ENCODE measurements around the gene PI4KB. TPM values are rescaled to one million over a fixed set of nuclear protein-coding genes. Genes with fewer than 3 reads are reported as not detected.

PI4KB gene
- total and polyA plus RNA-seq, 2 of the 13 experiments (the other 11 are each of a cell fraction or from before 2014, with no cell fraction given) = 19.5 to 29.3 TPM

DNA sequence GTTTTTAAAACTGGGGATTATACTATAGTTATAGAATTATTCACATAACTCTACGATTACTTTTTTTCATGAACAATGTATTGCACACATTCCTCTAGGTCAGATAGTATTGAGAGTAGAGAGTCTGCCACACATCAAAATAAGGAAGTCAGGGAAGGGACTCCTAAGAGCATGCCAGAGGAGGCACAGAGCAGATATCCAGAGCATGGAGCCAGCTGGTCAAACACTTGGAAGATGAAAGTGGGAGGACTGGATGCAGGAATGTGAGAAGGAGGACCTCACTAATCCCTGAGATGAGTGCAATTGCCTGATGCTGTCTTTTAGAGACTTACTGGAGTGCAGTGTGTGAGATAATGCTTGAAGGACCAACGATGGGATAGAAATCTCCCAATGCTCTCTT, 29.5 kb upstream of the PI4KB start:
- no peaks in the 10 kb centered on the region for H3K36me3 ChIP-seq (replicated peaks in 1 of 2; ENCODE audit: control insufficient read depth in 1 of 2, insufficient read depth in 2 of 2, low read length in 2 of 2)
- TF ChIP-seq TBX2 (CRISPR knock-in tag; IDR thresholded peaks at IDR 0.05; ENCODE audit: borderline replicate concordance) = no peak
- TF ChIP-seq GFI1 (CRISPR knock-in tag; IDR thresholded peaks at IDR 0.05; ENCODE audit: borderline replicate concordance) = no peak
- TF ChIP-seq, protein P1, sequence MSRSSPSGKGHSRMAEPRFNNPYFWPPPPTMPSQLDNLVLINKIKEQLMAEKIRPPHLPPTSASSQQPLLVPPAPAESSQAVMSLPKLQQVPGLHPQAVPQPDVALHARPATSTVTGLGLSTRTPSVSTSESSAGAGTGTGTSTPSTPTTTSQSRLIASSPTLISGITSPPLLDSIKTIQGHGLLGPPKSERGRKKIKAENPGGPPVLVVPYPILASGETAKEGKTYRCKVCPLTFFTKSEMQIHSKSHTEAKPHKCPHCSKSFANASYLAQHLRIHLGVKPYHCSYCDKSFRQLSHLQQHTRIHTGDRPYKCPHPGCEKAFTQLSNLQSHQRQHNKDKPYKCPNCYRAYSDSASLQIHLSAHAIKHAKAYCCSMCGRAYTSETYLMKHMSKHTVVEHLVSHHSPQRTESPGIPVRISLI (CRISPR knock-in tag; IDR thresholded peaks at IDR 0.05; ENCODE audit: borderline replicate concordance) = no peak
- no peak for TF ChIP-seq ZNF143 (CRISPR knock-in tag; IDR thresholded peaks at IDR 0.05)
- TF ChIP-seq, protein P2, sequence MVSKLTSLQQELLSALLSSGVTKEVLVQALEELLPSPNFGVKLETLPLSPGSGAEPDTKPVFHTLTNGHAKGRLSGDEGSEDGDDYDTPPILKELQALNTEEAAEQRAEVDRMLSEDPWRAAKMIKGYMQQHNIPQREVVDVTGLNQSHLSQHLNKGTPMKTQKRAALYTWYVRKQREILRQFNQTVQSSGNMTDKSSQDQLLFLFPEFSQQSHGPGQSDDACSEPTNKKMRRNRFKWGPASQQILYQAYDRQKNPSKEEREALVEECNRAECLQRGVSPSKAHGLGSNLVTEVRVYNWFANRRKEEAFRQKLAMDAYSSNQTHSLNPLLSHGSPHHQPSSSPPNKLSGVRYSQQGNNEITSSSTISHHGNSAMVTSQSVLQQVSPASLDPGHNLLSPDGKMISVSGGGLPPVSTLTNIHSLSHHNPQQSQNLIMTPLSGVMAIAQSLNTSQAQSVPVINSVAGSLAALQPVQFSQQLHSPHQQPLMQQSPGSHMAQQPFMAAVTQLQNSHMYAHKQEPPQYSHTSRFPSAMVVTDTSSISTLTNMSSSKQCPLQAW (CRISPR knock-in tag; IDR thresholded peaks at IDR 0.05) = no peak
- TF ChIP-seq PHF20 (CRISPR knock-in tag; IDR thresholded peaks at IDR 0.05) = no peak
- TF ChIP-seq, protein P3, sequence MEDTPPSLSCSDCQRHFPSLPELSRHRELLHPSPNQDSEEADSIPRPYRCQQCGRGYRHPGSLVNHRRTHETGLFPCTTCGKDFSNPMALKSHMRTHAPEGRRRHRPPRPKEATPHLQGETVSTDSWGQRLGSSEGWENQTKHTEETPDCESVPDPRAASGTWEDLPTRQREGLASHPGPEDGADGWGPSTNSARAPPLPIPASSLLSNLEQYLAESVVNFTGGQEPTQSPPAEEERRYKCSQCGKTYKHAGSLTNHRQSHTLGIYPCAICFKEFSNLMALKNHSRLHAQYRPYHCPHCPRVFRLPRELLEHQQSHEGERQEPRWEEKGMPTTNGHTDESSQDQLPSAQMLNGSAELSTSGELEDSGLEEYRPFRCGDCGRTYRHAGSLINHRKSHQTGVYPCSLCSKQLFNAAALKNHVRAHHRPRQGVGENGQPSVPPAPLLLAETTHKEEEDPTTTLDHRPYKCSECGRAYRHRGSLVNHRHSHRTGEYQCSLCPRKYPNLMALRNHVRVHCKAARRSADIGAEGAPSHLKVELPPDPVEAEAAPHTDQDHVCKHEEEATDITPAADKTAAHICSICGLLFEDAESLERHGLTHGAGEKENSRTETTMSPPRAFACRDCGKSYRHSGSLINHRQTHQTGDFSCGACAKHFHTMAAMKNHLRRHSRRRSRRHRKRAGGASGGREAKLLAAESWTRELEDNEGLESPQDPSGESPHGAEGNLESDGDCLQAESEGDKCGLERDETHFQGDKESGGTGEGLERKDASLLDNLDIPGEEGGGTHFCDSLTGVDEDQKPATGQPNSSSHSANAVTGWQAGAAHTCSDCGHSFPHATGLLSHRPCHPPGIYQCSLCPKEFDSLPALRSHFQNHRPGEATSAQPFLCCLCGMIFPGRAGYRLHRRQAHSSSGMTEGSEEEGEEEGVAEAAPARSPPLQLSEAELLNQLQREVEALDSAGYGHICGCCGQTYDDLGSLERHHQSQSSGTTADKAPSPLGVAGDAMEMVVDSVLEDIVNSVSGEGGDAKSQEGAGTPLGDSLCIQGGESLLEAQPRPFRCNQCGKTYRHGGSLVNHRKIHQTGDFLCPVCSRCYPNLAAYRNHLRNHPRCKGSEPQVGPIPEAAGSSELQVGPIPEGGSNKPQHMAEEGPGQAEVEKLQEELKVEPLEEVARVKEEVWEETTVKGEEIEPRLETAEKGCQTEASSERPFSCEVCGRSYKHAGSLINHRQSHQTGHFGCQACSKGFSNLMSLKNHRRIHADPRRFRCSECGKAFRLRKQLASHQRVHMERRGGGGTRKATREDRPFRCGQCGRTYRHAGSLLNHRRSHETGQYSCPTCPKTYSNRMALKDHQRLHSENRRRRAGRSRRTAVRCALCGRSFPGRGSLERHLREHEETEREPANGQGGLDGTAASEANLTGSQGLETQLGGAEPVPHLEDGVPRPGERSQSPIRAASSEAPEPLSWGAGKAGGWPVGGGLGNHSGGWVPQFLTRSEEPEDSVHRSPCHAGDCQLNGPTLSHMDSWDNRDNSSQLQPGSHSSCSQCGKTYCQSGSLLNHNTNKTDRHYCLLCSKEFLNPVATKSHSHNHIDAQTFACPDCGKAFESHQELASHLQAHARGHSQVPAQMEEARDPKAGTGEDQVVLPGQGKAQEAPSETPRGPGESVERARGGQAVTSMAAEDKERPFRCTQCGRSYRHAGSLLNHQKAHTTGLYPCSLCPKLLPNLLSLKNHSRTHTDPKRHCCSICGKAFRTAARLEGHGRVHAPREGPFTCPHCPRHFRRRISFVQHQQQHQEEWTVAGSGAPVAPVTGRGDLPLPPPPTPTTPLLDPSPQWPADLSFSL (CRISPR knock-in tag; IDR thresholded peaks at IDR 0.05) = no peak
- TF ChIP-seq ZNF253 (CRISPR knock-in tag; IDR thresholded peaks at IDR 0.05; ENCODE audit: borderline replicate concordance) = no peak
- TF ChIP-seq ZBTB1 (CRISPR knock-in tag; IDR thresholded peaks at IDR 0.05; ENCODE audit: borderline replicate concordance) = no peak
- no peak for TF ChIP-seq SP4 (CRISPR knock-in tag; IDR thresholded peaks at IDR 0.05)
- TF ChIP-seq, protein P4, sequence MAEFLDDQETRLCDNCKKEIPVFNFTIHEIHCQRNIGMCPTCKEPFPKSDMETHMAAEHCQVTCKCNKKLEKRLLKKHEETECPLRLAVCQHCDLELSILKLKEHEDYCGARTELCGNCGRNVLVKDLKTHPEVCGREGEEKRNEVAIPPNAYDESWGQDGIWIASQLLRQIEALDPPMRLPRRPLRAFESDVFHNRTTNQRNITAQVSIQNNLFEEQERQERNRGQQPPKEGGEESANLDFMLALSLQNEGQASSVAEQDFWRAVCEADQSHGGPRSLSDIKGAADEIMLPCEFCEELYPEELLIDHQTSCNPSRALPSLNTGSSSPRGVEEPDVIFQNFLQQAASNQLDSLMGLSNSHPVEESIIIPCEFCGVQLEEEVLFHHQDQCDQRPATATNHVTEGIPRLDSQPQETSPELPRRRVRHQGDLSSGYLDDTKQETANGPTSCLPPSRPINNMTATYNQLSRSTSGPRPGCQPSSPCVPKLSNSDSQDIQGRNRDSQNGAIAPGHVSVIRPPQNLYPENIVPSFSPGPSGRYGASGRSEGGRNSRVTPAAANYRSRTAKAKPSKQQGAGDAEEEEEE (CRISPR knock-in tag; IDR thresholded peaks at IDR 0.05; ENCODE audit: borderline replicate concordance) = no peak
- no peak for TF ChIP-seq KLF12 (CRISPR knock-in tag; IDR thresholded peaks at IDR 0.05; ENCODE audit: borderline replicate concordance)
- no peak for TF ChIP-seq GATA4 (IDR thresholded peaks at IDR 0.05; ENCODE audit: borderline replicate concordance, low read depth)
- no peak overlapping the region for H3K9ac ChIP-seq (ENCODE audit: insufficient read depth, low read depth, low read length)
- H3K4me3 ChIP-seq (replicated peaks in 1 of 3; ENCODE audit: insufficient read depth in 1 of 3, low read depth in 2 of 3, low read length in 3 of 3) = no peak overlapping the region
- H3K4me1 ChIP-seq (ENCODE audit: insufficient read depth, low read length) = 0 out of 2 replicates have a peak, but pooled peaks cover 7% of the 10 kb centered on the region
- H3K27me3 ChIP-seq (ENCODE audit: control insufficient read depth in 1 of 2, insufficient read depth in 2 of 2, low read length in 2 of 2) = no peaks in the 10 kb centered on the region
- peaks cover 7% of the 10 kb centered on the region for H3K9me3 ChIP-seq (ENCODE audit: low read length)
- intact Hi-C loops (cut with micrococcal nuclease; ENCODE audit: unreplicated experiment) = no loop called here
- POLR2A ChIA-PET = no interaction called here
- in situ Hi-C loops (cut with HindIII; ENCODE audit: extremely low pct_ligation_motif_present, low pct_unique_long_range_greater_than_20kb) = no loop called here
- 0% methylated on average over 2 of the region's 2 CpGs for WGBS (ENCODE audit: low lambda C conversion rate)
- no peak for ATAC-seq
- H3K27ac ChIP-seq (ENCODE audit: extremely low read length, insufficient read depth, low read length) = no peak overlapping the region
- no peak for FAIRE-seq
- CTCF ChIA-PET (ENCODE audit: low intra/inter-chr PET ratio, low total read pairs) = no interaction called here
- H2AFZ ChIP-seq (ENCODE audit: low read length) = no peak overlapping the region
- H3K79me2 ChIP-seq (ENCODE audit: insufficient read depth, low read length) = no peaks in the 10 kb centered on the region
- no peaks in the 10 kb centered on the region for H4K20me1 ChIP-seq (ENCODE audit: insufficient read depth, low read length)
- no peak for DNase-seq (ENCODE audit: low spot score)
- no peak overlapping the region for H3K4me2 ChIP-seq (ENCODE audit: low read depth, low read length)
- BruUV-seq (replicated peaks) = no TSS peak

Measured in HepG2 (cell line).